ENCODE measurements around the gene PANK1.
A peak's percentile ranks its signal among the peaks of the same experiment; 100 is the strongest.

Gene PANK1

GRCh38 chr10:89640241-89640640, 4.8 kb downstream of the PANK1 start:
- TF ChIP-seq MAX (IDR thresholded peaks at IDR 0.05; ENCODE audit: low read depth, low read length) (no peak), MYC (IDR thresholded peaks at IDR 0.05; ENCODE audit: low read depth, low read length) (no peak), POLR2A (IDR thresholded peaks at IDR 0.05; ENCODE audit: extremely low read depth, insufficient read length) (no peak), CTCF (IDR thresholded peaks at IDR 0.05; ENCODE audit: low read depth, low read length) (no peak)
- DNase-seq (ENCODE audit: low read depth): no peak
- no peak overlapping the region for H3K4me3 ChIP-seq (ENCODE audit: low read depth, low read length)

GRCh38 chr10:89639326-89639725, 5.7 kb downstream of the PANK1 start:
- no peak for DNase-seq (ENCODE audit: low read depth)
- no peak overlapping the region for H3K4me3 ChIP-seq (ENCODE audit: low read depth, low read length)
- TF ChIP-seq CTCF (IDR thresholded peaks at IDR 0.05; ENCODE audit: low read depth, low read length): no peak
- no peak for TF ChIP-seq POLR2A (IDR thresholded peaks at IDR 0.05; ENCODE audit: extremely low read depth, insufficient read length)
- TF ChIP-seq MYC (IDR thresholded peaks at IDR 0.05; ENCODE audit: low read depth, low read length): no peak
- no peak for TF ChIP-seq MAX (IDR thresholded peaks at IDR 0.05; ENCODE audit: low read depth, low read length)

- TF ChIP-seq MYC (IDR thresholded peaks at IDR 0.05; ENCODE audit: low read depth, low read length) (no peak), MAX (IDR thresholded peaks at IDR 0.05; ENCODE audit: low read depth, low read length) (no peak), CTCF (IDR thresholded peaks at IDR 0.05; ENCODE audit: low read depth, low read length) (no peak), POLR2A (IDR thresholded peaks at IDR 0.05; ENCODE audit: extremely low read depth, insufficient read length) (no peak)
- no peak overlapping the region for H3K4me3 ChIP-seq (ENCODE audit: low read depth, low read length)
- DNase-seq (ENCODE audit: low read depth): peak; percentile 45
Observed at GRCh38 chr10:89637113-89637512, 7.9 kb downstream of the PANK1 start.

GRCh38 chr10:89634637-89635036, 10.4 kb downstream of the PANK1 start:
- no peak overlapping the region for H3K4me3 ChIP-seq (ENCODE audit: low read depth, low read length)
- no peak for DNase-seq (ENCODE audit: low read depth)
- TF ChIP-seq CTCF (IDR thresholded peaks at IDR 0.05; ENCODE audit: low read depth, low read length) (no peak), POLR2A (IDR thresholded peaks at IDR 0.05; ENCODE audit: extremely low read depth, insufficient read length) (no peak), MAX (IDR thresholded peaks at IDR 0.05; ENCODE audit: low read depth, low read length) (no peak), MYC (IDR thresholded peaks at IDR 0.05; ENCODE audit: low read depth, low read length) (no peak)

GRCh38 chr10:89633484-89633883, 11.6 kb downstream of the PANK1 start:
- TF ChIP-seq MYC (IDR thresholded peaks at IDR 0.05; ENCODE audit: low read depth, low read length) (no peak), POLR2A (IDR thresholded peaks at IDR 0.05; ENCODE audit: extremely low read depth, insufficient read length) (no peak), MAX (IDR thresholded peaks at IDR 0.05; ENCODE audit: low read depth, low read length) (no peak), CTCF (IDR thresholded peaks at IDR 0.05; ENCODE audit: low read depth, low read length) (no peak)
- DNase-seq (ENCODE audit: low read depth): no peak
- no peak overlapping the region for H3K4me3 ChIP-seq (ENCODE audit: low read depth, low read length)

GRCh38 chr10:89632824-89633223, 12.2 kb downstream of the PANK1 start:
- no peak for DNase-seq (ENCODE audit: low read depth)
- TF ChIP-seq MYC (IDR thresholded peaks at IDR 0.05; ENCODE audit: low read depth, low read length): no peak
- TF ChIP-seq POLR2A (IDR thresholded peaks at IDR 0.05; ENCODE audit: extremely low read depth, insufficient read length): no peak
- TF ChIP-seq CTCF (IDR thresholded peaks at IDR 0.05; ENCODE audit: low read depth, low read length): no peak
- TF ChIP-seq MAX (IDR thresholded peaks at IDR 0.05; ENCODE audit: low read depth, low read length): no peak
- no peak overlapping the region for H3K4me3 ChIP-seq (ENCODE audit: low read depth, low read length)
